Measurements from ENCODE around the gene GALT.

GALT gene

GRCh38 chr9:34686231-34686630, 39.8 kb downstream of the GALT start:
- Histone ChIP-seq H3K9me3 (ENCODE audit: control insufficient read depth, insufficient read depth, low read length) (no peaks in the 10 kb centered on the region), H3K4me1 (ENCODE audit: control insufficient read depth, insufficient read depth, low read length) (peaks cover 3% of the 10 kb centered on the region; the same call in 1 of the 2 replicates), H3K27me3 (ENCODE audit: control insufficient read depth, insufficient read depth, low read length) (no peaks in the 10 kb centered on the region), H3K27ac (ENCODE audit: low read length) (no peak overlapping the region), H3K36me3 (ENCODE audit: control insufficient read depth, insufficient read depth, low read length) (no peaks in the 10 kb centered on the region), H3K4me3 (ENCODE audit: low read length) (no peak overlapping the region)
- no CpG with 5 or more reads among the region's 5 CpGs for WGBS (ENCODE audit: insufficient coverage, insufficient read length)
- DNase-seq (ENCODE audit: low read depth, low spot score), result no peak

- H3K4me3 ChIP-seq (ENCODE audit: low read length), result no peak overlapping the region
- no peaks in the 10 kb centered on the region for H3K27me3 ChIP-seq (ENCODE audit: control insufficient read depth, insufficient read depth, low read length)
- no peaks in the 10 kb centered on the region for H3K36me3 ChIP-seq (ENCODE audit: control insufficient read depth, insufficient read depth, low read length)
- DNase-seq (ENCODE audit: low read depth, low spot score), result no peak
- H3K9me3 ChIP-seq (ENCODE audit: control insufficient read depth, insufficient read depth, low read length), result no peaks in the 10 kb centered on the region
- no CpG with 5 or more reads among the region's 1 CpG for WGBS (ENCODE audit: insufficient coverage, insufficient read length)
- H3K4me1 ChIP-seq (ENCODE audit: control insufficient read depth, insufficient read depth, low read length), result peaks cover 3% of the 10 kb centered on the region; the same call in 1 of the 2 replicates
- no peak overlapping the region for H3K27ac ChIP-seq (ENCODE audit: low read length)
Measured at GRCh38 chr9:34686732-34687131, 40.3 kb downstream of the GALT start.

DNA sequence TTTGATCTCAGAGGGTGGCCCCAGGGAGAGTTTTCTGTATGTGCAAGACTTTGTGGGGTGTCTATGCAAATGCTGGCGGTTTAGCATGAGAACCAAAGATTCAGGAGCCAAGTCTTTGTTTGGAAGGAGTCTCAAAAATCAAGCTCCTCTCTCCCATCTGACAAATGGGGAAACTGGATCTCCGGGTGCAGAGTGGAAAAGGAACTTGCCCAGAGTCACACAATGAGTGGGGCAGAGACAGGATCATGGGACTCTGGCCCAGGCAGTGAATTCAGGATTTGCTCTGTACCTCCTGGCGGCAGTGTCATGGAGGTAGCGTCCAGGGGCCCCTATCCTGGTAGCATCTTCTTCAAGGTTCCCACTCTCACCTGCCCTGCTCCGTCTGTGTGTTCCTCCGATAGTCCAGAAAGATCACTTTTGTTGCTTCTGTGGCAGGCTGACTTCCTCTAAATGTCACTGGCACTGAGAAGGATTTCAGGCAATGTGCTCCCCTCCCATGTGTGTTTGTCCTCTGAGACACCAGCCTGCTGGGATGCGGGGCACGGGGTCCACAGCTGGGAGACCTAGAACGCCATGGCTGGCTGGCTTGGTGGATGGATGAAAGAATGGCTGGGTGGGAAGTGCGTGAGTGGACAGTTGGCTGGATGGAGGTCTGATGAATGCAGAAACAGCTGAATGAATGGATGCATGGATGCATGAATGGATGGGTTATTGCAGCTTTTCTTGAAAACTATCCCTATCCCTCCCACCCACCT, 41.0 kb downstream of the GALT start:
- no peaks in the 10 kb centered on the region for H3K36me3 ChIP-seq (ENCODE audit: control insufficient read depth, insufficient read depth, low read length)
- H3K4me3 ChIP-seq (ENCODE audit: low read length), result no peak overlapping the region
- no peak for DNase-seq (ENCODE audit: low read depth, low spot score)
- no peaks in the 10 kb centered on the region for H3K27me3 ChIP-seq (ENCODE audit: control insufficient read depth, insufficient read depth, low read length)
- peaks cover 3% of the 10 kb centered on the region; the same call in 1 of the 2 replicates for H3K4me1 ChIP-seq (ENCODE audit: control insufficient read depth, insufficient read depth, low read length)
- no peaks in the 10 kb centered on the region for H3K9me3 ChIP-seq (ENCODE audit: control insufficient read depth, insufficient read depth, low read length)
- H3K27ac ChIP-seq (ENCODE audit: low read length), result no peak overlapping the region
- no CpG with 5 or more reads among the region's 10 CpGs for WGBS (ENCODE audit: insufficient coverage, insufficient read length)

GRCh38 chr9:34688329-34689115, 42.0 kb downstream of the GALT start:
- H3K9me3 ChIP-seq (ENCODE audit: control insufficient read depth, insufficient read depth, low read length), result no peaks in the 10 kb centered on the region
- H3K36me3 ChIP-seq (ENCODE audit: control insufficient read depth, insufficient read depth, low read length), result no peaks in the 10 kb centered on the region
- no peak overlapping the region for H3K27ac ChIP-seq (ENCODE audit: low read length)
- peaks cover 3% of the 10 kb centered on the region; the same call in 1 of the 2 replicates for H3K4me1 ChIP-seq (ENCODE audit: control insufficient read depth, insufficient read depth, low read length)
- no peaks in the 10 kb centered on the region for H3K27me3 ChIP-seq (ENCODE audit: control insufficient read depth, insufficient read depth, low read length)
- H3K4me3 ChIP-seq (ENCODE audit: low read length), result no peak overlapping the region
- no peak for DNase-seq (ENCODE audit: low read depth, low spot score)
- WGBS (ENCODE audit: insufficient coverage, insufficient read length), result no CpG with 5 or more reads among the region's 5 CpGs

- WGBS (ENCODE audit: insufficient coverage, insufficient read length), result no CpG with 5 or more reads among the region's 4 CpGs
- DNase-seq (ENCODE audit: low read depth, low spot score), result no peak
- no peak overlapping the region for H3K4me3 ChIP-seq (ENCODE audit: low read length)
- peaks cover 3% of the 10 kb centered on the region; the same call in 1 of the 2 replicates for H3K4me1 ChIP-seq (ENCODE audit: control insufficient read depth, insufficient read depth, low read length)
- H3K27ac ChIP-seq (ENCODE audit: low read length), result no peak overlapping the region
- H3K27me3 ChIP-seq (ENCODE audit: control insufficient read depth, insufficient read depth, low read length), result no peaks in the 10 kb centered on the region
- no peaks in the 10 kb centered on the region for H3K36me3 ChIP-seq (ENCODE audit: control insufficient read depth, insufficient read depth, low read length)
- no peaks in the 10 kb centered on the region for H3K9me3 ChIP-seq (ENCODE audit: control insufficient read depth, insufficient read depth, low read length)
Measured at GRCh38 chr9:34689116-34689470, 42.6 kb downstream of the GALT start.

DNA sequence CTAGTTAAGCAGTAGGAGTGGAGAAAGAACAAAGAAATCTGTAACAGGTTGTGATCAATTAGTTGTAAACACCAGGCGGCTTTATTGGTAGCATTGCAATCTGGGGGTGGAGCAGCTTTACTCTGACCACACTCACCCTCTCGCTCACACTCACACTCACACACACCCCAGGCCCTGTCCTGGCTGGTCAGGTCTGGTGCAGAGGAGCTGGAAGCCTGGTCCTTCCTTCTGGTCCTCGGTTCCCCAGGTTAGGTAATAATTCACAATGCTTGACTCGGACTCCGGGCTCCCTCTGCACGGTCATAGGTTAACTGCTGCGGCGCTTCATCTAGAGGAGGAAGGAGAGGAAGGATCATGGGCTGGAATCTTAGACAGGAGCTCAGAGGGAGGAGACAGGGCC, 43.0 kb downstream of the GALT start:
- Histone ChIP-seq H3K27me3 (ENCODE audit: control insufficient read depth, insufficient read depth, low read length) (no peaks in the 10 kb centered on the region), H3K36me3 (ENCODE audit: control insufficient read depth, insufficient read depth, low read length) (no peaks in the 10 kb centered on the region), H3K9me3 (ENCODE audit: control insufficient read depth, insufficient read depth, low read length) (no peaks in the 10 kb centered on the region), H3K4me3 (ENCODE audit: low read length) (no peak overlapping the region), H3K4me1 (ENCODE audit: control insufficient read depth, insufficient read depth, low read length) (peaks cover 3% of the 10 kb centered on the region; the same call in 1 of the 2 replicates), H3K27ac (ENCODE audit: low read length) (no peak overlapping the region)
- no CpG with 5 or more reads among the region's 8 CpGs for WGBS (ENCODE audit: insufficient coverage, insufficient read length)
- DNase-seq (ENCODE audit: low read depth, low spot score), result no peak

- H3K4me3 ChIP-seq (ENCODE audit: low read length), result no peak within 1 kb of the TSS
- no peaks in the 10 kb centered on the region for H3K36me3 ChIP-seq (ENCODE audit: control insufficient read depth, insufficient read depth, low read length)
- DNase-seq (ENCODE audit: low read depth, low spot score), result no peak
- WGBS (ENCODE audit: insufficient coverage, insufficient read length), result no CpG with 5 or more reads among the region's 6 CpGs
- no peak within 1 kb of the TSS for H3K27ac ChIP-seq (ENCODE audit: low read length)
- H3K9me3 ChIP-seq (ENCODE audit: control insufficient read depth, insufficient read depth, low read length), result no peaks in the 10 kb centered on the region
- no peaks in the 10 kb centered on the region for H3K27me3 ChIP-seq (ENCODE audit: control insufficient read depth, insufficient read depth, low read length)
- H3K4me1 ChIP-seq (ENCODE audit: control insufficient read depth, insufficient read depth, low read length), result peaks cover 3% of the 10 kb centered on the region; the same call in 1 of the 2 replicates
Measured at GRCh38 chr9:34690983-34691935, 44.8 kb downstream of the GALT start, which contains the start of gene CCL19. TSS of gene CCL19 (minus strand) at chr9:34691276. CDS start at chr9:34691139, 137 bp downstream.

DNA sequence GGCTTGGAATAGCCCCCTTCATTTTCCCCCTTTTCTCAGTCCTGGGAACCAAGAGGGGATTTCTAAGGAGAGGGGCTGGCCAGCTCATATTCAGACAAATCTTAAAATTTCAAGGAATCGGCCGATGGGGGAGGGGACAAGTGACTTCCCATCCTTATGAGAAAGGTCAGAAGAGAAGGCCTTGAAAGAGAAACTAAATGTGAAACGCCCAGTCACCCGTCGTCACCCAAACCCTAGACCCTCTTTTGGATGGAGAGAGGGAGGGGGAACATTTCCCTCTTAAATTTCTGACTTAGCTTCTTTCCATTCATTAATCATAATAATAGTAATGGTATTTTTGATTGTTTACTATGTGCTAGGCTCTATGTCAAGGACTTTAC, 45.5 kb downstream of the GALT start:
- no peak for DNase-seq (ENCODE audit: low read depth, low spot score)
- Histone ChIP-seq H3K27me3 (ENCODE audit: control insufficient read depth, insufficient read depth, low read length) (no peaks in the 10 kb centered on the region), H3K4me3 (ENCODE audit: low read length) (no peak overlapping the region), H3K4me1 (ENCODE audit: control insufficient read depth, insufficient read depth, low read length) (peaks cover 1% of the 10 kb centered on the region; the same call in 1 of the 2 replicates), H3K27ac (ENCODE audit: low read length) (no peak overlapping the region), H3K9me3 (ENCODE audit: control insufficient read depth, insufficient read depth, low read length) (no peaks in the 10 kb centered on the region), H3K36me3 (ENCODE audit: control insufficient read depth, insufficient read depth, low read length) (no peaks in the 10 kb centered on the region)
- WGBS (ENCODE audit: insufficient coverage, insufficient read length), result no CpG with 5 or more reads among the region's 5 CpGs

- H3K27ac ChIP-seq (ENCODE audit: low read length), result no peak overlapping the region
- WGBS (ENCODE audit: insufficient coverage, insufficient read length), result no CpG with 5 or more reads among the region's 2 CpGs
- H3K9me3 ChIP-seq (ENCODE audit: control insufficient read depth, insufficient read depth, low read length), result no peaks in the 10 kb centered on the region
- no peaks in the 10 kb centered on the region for H3K36me3 ChIP-seq (ENCODE audit: control insufficient read depth, insufficient read depth, low read length)
- no peaks in the 10 kb centered on the region for H3K27me3 ChIP-seq (ENCODE audit: control insufficient read depth, insufficient read depth, low read length)
- DNase-seq (ENCODE audit: low read depth, low spot score), result no peak
- H3K4me1 ChIP-seq (ENCODE audit: control insufficient read depth, insufficient read depth, low read length), result no peaks in the 10 kb centered on the region
- no peak overlapping the region for H3K4me3 ChIP-seq (ENCODE audit: low read length)
Measured at GRCh38 chr9:34693560-34693959, 47.1 kb downstream of the GALT start.

DNA sequence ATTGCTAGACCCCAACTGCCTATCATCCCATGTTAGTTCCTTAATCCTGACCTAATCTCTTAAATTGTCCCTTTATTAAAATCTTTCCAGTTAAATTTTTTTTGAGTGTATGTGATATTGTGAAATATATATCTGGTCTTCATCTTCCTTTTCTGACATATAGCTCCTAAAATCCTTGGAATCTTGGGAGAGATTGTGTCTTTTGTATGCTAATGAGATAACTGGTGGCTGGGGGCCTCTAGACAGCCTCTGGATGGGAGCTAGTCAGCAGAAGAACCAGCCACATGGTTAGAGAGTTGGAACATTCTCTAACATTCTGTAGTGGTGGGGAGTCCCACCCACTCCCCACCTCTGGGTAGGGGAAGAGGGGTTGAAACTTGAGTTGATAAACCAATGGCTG, 48.3 kb downstream of the GALT start:
- no peaks in the 10 kb centered on the region for H3K9me3 ChIP-seq (ENCODE audit: control insufficient read depth, insufficient read depth, low read length)
- no peak overlapping the region for H3K4me3 ChIP-seq (ENCODE audit: low read length)
- peaks cover 3% of the 10 kb centered on the region for H3K27me3 ChIP-seq (ENCODE audit: control insufficient read depth, insufficient read depth, low read length)
- no peak for DNase-seq (ENCODE audit: low read depth, low spot score)
- no peaks in the 10 kb centered on the region for H3K36me3 ChIP-seq (ENCODE audit: control insufficient read depth, insufficient read depth, low read length)
- H3K4me1 ChIP-seq (ENCODE audit: control insufficient read depth, insufficient read depth, low read length), result no peaks in the 10 kb centered on the region
- H3K27ac ChIP-seq (ENCODE audit: low read length), result no peak overlapping the region
